HepG2 (cell line): ENCODE data around the gene ATP10A. TPM values are rescaled to one million over a fixed set of nuclear protein-coding genes. Genes with fewer than 3 reads are reported as not detected.

ENCODE experiments used
- BRCA1 ChIP-seq: sonication (generic); formaldehyde crosslinking; IDR thresholded peaks from 2 replicates; pipeline ENCODE4 v1.4.0; 2020; ENCODE audit warnings: missing genetic modification reagents
- SP4 ChIP-seq: sonication (generic); formaldehyde crosslinking; IDR thresholded peaks from 2 replicates; pipeline ENCODE4 v1.8.1; 2023; ENCODE audit warnings: mild to moderate bottlenecking, missing genetic modification reagents
- ZBTB7B ChIP-seq: sonication (generic); formaldehyde crosslinking; IDR thresholded peaks from 2 replicates; pipeline ENCODE4 v1.4.0; 2020; ENCODE audit warnings: missing genetic modification reagents
- ZNF160 ChIP-seq: sonication (generic); formaldehyde crosslinking; IDR thresholded peaks from 2 replicates; pipeline ENCODE4 v1.8.0; 2022; ENCODE audit warnings: mild to moderate bottlenecking, inconsistent platforms, missing genetic modification reagents
- ZNF230 ChIP-seq: sonication (generic); formaldehyde crosslinking; IDR thresholded peaks from 2 replicates; pipeline ENCODE4 v1.4.0; 2020; ENCODE audit warnings: mild to moderate bottlenecking, missing genetic modification reagents
- ZNF720 ChIP-seq: sonication (generic); formaldehyde crosslinking; IDR thresholded peaks from 2 replicates; pipeline ENCODE4 v1.4.0; 2020; ENCODE audit warnings: missing genetic modification reagents
- polyA plus RNA-seq, 8 experiments: library from polyadenylated mRNA; depleted of rRNA in 3 of 8; stranded (reverse) in 7 of 8; unstranded in 1 of 8; fragments of >200 nt; fragmentation: Illumina TruSeq in 4 of 8; extraction: Trizol in 4 of 8; gene quantifications; 2 replicates each; pipeline versions ENCODE4 v1.2.1 to v1.2.3, GENCODE V29; 2011 to 2016; ENCODE audit warnings: low read depth in 4 of 8, missing spikeins in 1 of 8, mixed read lengths in 1 of 8; ENCODE audit not compliant: insufficient read depth in 1 of 8
- total RNA-seq, 5 experiments: library from RNA; depleted of rRNA; stranded (reverse); fragments of >200 nt; fragmentation: Illumina TruSeq; extraction: Trizol; gene quantifications; 2 replicates each; pipeline ENCODE4 v1.2.3, GENCODE V29; 2016; ENCODE audit warnings: low read depth in 1 of 5
- TF ChIP-seq, protein P1 (sequence below): sonication (generic); formaldehyde crosslinking; IDR thresholded peaks from 2 replicates; pipeline ENCODE4 v1.5.0; 2020; ENCODE audit warnings: mild to moderate bottlenecking, missing genetic modification reagents, borderline replicate concordance
- TF ChIP-seq, protein P2 (sequence below): sonication (generic); formaldehyde crosslinking; IDR thresholded peaks from 2 replicates; pipeline ENCODE4 v1.9.0; 2021; ENCODE audit warnings: missing genetic modification reagents, borderline replicate concordance
- TF ChIP-seq, protein P3 (sequence below): sonication (generic); formaldehyde crosslinking; IDR thresholded peaks from 2 replicates; pipeline ENCODE4 v1.5.1; 2020; ENCODE audit warnings: missing genetic modification reagents, mild to moderate bottlenecking, borderline replicate concordance

ATP10A gene
- total and polyA plus RNA-seq, 2 of the 13 experiments (the other 11 are each of a cell fraction or from before 2014, with no cell fraction given) = 0.58 to 4.2 TPM

DNA sequence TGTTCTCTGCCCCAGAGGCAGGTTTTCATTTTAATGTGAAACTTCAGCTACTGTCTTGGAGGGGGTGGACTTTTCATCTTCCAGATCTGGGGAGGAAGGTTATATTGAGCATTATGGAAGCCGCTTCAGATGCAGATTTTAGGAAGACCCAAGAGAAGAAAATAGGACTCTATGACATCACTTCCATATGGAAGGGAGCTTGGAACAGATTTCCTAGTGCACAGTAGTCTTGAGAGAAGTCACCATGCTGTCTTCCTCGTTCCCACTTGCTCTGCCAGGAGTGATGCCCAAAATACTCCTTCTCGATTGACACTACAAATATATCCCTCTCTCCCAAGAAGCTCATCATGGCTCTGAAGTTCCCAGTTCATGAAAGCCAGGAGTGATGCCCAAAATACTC is 197.2 kb downstream of the ATP10A start (continued):
- TF ChIP-seq, protein P1, sequence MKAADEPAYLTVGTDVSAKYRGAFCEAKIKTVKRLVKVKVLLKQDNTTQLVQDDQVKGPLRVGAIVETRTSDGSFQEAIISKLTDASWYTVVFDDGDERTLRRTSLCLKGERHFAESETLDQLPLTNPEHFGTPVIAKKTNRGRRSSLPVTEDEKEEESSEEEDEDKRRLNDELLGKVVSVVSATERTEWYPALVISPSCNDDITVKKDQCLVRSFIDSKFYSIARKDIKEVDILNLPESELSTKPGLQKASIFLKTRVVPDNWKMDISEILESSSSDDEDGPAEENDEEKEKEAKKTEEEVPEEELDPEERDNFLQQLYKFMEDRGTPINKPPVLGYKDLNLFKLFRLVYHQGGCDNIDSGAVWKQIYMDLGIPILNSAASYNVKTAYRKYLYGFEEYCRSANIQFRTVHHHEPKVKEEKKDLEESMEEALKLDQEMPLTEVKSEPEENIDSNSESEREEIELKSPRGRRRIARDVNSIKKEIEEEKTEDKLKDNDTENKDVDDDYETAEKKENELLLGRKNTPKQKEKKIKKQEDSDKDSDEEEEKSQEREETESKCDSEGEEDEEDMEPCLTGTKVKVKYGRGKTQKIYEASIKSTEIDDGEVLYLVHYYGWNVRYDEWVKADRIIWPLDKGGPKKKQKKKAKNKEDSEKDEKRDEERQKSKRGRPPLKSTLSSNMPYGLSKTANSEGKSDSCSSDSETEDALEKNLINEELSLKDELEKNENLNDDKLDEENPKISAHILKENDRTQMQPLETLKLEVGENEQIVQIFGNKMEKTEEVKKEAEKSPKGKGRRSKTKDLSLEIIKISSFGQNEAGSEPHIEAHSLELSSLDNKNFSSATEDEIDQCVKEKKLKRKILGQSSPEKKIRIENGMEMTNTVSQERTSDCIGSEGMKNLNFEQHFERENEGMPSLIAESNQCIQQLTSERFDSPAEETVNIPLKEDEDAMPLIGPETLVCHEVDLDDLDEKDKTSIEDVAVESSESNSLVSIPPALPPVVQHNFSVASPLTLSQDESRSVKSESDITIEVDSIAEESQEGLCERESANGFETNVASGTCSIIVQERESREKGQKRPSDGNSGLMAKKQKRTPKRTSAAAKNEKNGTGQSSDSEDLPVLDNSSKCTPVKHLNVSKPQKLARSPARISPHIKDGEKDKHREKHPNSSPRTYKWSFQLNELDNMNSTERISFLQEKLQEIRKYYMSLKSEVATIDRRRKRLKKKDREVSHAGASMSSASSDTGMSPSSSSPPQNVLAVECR (CRISPR knock-in tag) = no peak
- no peak for TF ChIP-seq ZNF230
- no peak for TF ChIP-seq SP4 (CRISPR knock-in tag)
- no peak for TF ChIP-seq ZNF720 (CRISPR knock-in tag)
- TF ChIP-seq ZNF160 (CRISPR knock-in tag) = no peak
- no peak for TF ChIP-seq BRCA1 (CRISPR knock-in tag)
- TF ChIP-seq, protein P2, sequence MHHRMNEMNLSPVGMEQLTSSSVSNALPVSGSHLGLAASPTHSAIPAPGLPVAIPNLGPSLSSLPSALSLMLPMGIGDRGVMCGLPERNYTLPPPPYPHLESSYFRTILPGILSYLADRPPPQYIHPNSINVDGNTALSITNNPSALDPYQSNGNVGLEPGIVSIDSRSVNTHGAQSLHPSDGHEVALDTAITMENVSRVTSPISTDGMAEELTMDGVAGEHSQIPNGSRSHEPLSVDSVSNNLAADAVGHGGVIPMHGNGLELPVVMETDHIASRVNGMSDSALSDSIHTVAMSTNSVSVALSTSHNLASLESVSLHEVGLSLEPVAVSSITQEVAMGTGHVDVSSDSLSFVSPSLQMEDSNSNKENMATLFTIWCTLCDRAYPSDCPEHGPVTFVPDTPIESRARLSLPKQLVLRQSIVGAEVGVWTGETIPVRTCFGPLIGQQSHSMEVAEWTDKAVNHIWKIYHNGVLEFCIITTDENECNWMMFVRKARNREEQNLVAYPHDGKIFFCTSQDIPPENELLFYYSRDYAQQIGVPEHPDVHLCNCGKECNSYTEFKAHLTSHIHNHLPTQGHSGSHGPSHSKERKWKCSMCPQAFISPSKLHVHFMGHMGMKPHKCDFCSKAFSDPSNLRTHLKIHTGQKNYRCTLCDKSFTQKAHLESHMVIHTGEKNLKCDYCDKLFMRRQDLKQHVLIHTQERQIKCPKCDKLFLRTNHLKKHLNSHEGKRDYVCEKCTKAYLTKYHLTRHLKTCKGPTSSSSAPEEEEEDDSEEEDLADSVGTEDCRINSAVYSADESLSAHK (CRISPR knock-in tag) = no peak
- TF ChIP-seq ZBTB7B (CRISPR knock-in tag) = no peak
- TF ChIP-seq, protein P3, sequence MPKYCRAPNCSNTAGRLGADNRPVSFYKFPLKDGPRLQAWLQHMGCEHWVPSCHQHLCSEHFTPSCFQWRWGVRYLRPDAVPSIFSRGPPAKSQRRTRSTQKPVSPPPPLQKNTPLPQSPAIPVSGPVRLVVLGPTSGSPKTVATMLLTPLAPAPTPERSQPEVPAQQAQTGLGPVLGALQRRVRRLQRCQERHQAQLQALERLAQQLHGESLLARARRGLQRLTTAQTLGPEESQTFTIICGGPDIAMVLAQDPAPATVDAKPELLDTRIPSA = no peak
